Measurements from ENCODE around the gene HMBS. TPM values are rescaled to one million over a fixed set of nuclear protein-coding genes. Genes with fewer than 3 reads are reported as not detected.

HMBS gene
- total and polyA plus RNA-seq, 2 experiments from 2014 or later, result 10.9 to 37.7 TPM

- Histone ChIP-seq H3K4me2 (no peak overlapping the region), H3K9me3 (ENCODE audit: low read depth) (no peaks in the 10 kb centered on the region), H4K20me1 (ENCODE audit: insufficient read depth, poor library complexity, severe bottlenecking) (no peaks in the 10 kb centered on the region), H3K27me3 (no peaks in the 10 kb centered on the region), H3K4me3 (no peak overlapping the region), H3K79me2 (peaks cover 27% of the 10 kb centered on the region), H3K9me2 (replicated peaks; ENCODE audit: insufficient read depth) (no peaks in the 10 kb centered on the region), H3K4me1 (ENCODE audit: insufficient read depth) (peaks cover 9% of the 10 kb centered on the region), H3K27ac (no peak overlapping the region), H3K36me3 (replicated peaks; ENCODE audit: insufficient read depth, low read depth) (no peaks in the 10 kb centered on the region), H2AFZ (no peak overlapping the region)
- no peak for DNase-seq (ENCODE audit: low spot score)
- 84% methylated on average over 5 of the region's 5 CpGs for WGBS (ENCODE audit: low lambda C conversion rate, missing lambda C conversion rate)
- no peak for TF ChIP-seq EZH2phosphoT487 (IDR thresholded peaks at IDR 0.05; ENCODE audit: low read depth, severe bottlenecking, unreplicated experiment)
- no peak for TF ChIP-seq CTCF (IDR thresholded peaks at IDR 0.05; ENCODE audit: poor library complexity)
- no peak for TF ChIP-seq EZH2 (IDR thresholded peaks at IDR 0.05; ENCODE audit: borderline replicate concordance)
Measured at GRCh38 chr11:119062779-119063178, 21.9 kb upstream of the HMBS start.

- TF ChIP-seq EZH2 (IDR thresholded peaks at IDR 0.05; ENCODE audit: borderline replicate concordance) (no peak), EZH2phosphoT487 (IDR thresholded peaks at IDR 0.05; ENCODE audit: low read depth, severe bottlenecking, unreplicated experiment) (no peak), CTCF (IDR thresholded peaks at IDR 0.05; ENCODE audit: poor library complexity) (peak; percentile 15)
- no peak for DNase-seq (ENCODE audit: low spot score)
- Histone ChIP-seq H3K4me2 (no peak overlapping the region), H3K27me3 (no peaks in the 10 kb centered on the region), H3K9me2 (replicated peaks; ENCODE audit: insufficient read depth) (no peaks in the 10 kb centered on the region), H2AFZ (no peak overlapping the region), H3K9me3 (ENCODE audit: low read depth) (no peaks in the 10 kb centered on the region), H4K20me1 (ENCODE audit: insufficient read depth, poor library complexity, severe bottlenecking) (no peaks in the 10 kb centered on the region), H3K4me1 (ENCODE audit: insufficient read depth) (peaks cover 3% of the 10 kb centered on the region), H3K27ac (no peak overlapping the region), H3K36me3 (replicated peaks; ENCODE audit: insufficient read depth, low read depth) (no peaks in the 10 kb centered on the region), H3K4me3 (no peak overlapping the region), H3K79me2 (peaks cover 41% of the 10 kb centered on the region)
- 70% methylated on average over 4 of the region's 4 CpGs for WGBS (ENCODE audit: low lambda C conversion rate, missing lambda C conversion rate)
Measured at GRCh38 chr11:119065369-119065768, 19.3 kb upstream of the HMBS start.

GRCh38 chr11:119067371-119068222 is 17.1 kb upstream of the HMBS start, which contains the start of gene VPS11:
VPS11 (plus strand) TSS chr11:119067818; CDS start chr11:119067824, 6 bp downstream.
- WGBS (ENCODE audit: low lambda C conversion rate, missing lambda C conversion rate), result 1% methylated on average over 49 of the region's 49 CpGs
- TF ChIP-seq CTCF (IDR thresholded peaks at IDR 0.05; ENCODE audit: poor library complexity), result no peak
- TF ChIP-seq EZH2phosphoT487 (IDR thresholded peaks at IDR 0.05; ENCODE audit: low read depth, severe bottlenecking, unreplicated experiment), result no peak
- no peak for TF ChIP-seq EZH2 (IDR thresholded peaks at IDR 0.05; ENCODE audit: borderline replicate concordance)
- peak within 1 kb of the TSS; percentile 79 for H2AFZ ChIP-seq
- DNase-seq (ENCODE audit: low spot score), result peak; percentile 99
- no peaks in the 10 kb centered on the region for H3K27me3 ChIP-seq
- H3K4me2 ChIP-seq, result peak within 1 kb of the TSS; percentile 77
- H3K27ac ChIP-seq, result peak within 1 kb of the TSS; percentile 76
- peak within 1 kb of the TSS; percentile 50 for H3K4me3 ChIP-seq
- H3K36me3 ChIP-seq (replicated peaks; ENCODE audit: insufficient read depth, low read depth), result no peaks in the 10 kb centered on the region
- H4K20me1 ChIP-seq (ENCODE audit: insufficient read depth, poor library complexity, severe bottlenecking), result no peaks in the 10 kb centered on the region
- H3K4me1 ChIP-seq (ENCODE audit: insufficient read depth), result peaks cover 3% of the 10 kb centered on the region
- H3K79me2 ChIP-seq, result peaks cover 41% of the 10 kb centered on the region
- no peaks in the 10 kb centered on the region for H3K9me3 ChIP-seq (ENCODE audit: low read depth)
- no peaks in the 10 kb centered on the region for H3K9me2 ChIP-seq (replicated peaks; ENCODE audit: insufficient read depth)
